Esophagus mucosa (tissue), 1 donor: ENCODE data around the gene PICK1. TPM values are rescaled to one million over a fixed set of nuclear protein-coding genes. Genes with fewer than 3 reads are reported as not detected.
A peak's percentile ranks its signal among the peaks of the same experiment; 100 is the strongest.
"Not testable (repeated sequence)": the region's sequence is repeated elsewhere in the genome, so short reads cannot be mapped to it uniquely, and the experiment has no call there.

Experiments
- ATAC-seq: fragments of 200-7000 bp; cut with Tn5 transposase; one replicate; pipeline ENCODE4 v1.9.1; 2020
- total RNA-seq: library from RNA; stranded (reverse); gene quantifications from one replicate; pipeline ENCODE4 v1.2.4, GENCODE V29; 2023
- donor health status: DM: yes; HTN: yes; CAD: no.

Gene PICK1
- total RNA-seq, 1 donor from 2014 or later: 22.6 TPM

DNA sequence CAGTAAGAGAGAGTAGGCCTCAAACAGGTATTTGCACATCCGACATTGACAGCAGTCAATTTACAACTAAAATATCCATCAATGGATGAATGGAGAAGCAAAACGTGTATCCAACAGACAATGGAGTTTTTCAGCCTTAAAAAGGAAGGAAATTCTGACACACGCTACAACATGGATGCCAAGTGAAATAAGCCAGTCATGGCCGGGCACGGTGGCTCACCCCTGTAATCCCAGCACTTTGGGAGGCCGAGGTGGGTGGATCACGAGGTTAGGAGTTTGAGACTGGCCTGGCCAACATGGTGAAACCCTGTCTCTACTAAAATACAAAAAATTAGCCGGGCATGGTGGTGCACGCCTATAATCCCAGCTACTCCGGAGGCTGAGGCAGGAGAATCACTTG lies 60.4 kb downstream of the PICK1 start:
- not testable (repeated sequence) for ATAC-seq

DNA sequence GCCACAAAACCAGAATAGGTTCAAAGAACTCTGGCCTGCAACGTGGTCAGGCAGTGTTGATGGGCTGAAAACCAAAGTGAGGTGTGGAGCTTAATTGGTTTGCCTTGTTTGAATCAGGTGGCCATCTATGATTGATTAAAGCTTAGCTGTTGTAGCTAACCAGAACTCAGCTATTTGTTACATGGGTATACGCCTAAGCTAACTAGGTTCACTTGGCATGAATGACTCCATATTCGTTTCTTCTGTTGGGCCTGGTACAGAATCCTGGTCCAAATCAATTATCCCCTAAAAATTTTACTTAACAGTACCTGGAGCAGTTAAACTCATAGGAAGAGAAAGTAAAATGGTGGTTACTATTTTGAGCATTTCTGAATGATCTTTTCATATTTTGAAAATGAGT lies 61.0 kb downstream of the PICK1 start:
- ATAC-seq: no peak

DNA sequence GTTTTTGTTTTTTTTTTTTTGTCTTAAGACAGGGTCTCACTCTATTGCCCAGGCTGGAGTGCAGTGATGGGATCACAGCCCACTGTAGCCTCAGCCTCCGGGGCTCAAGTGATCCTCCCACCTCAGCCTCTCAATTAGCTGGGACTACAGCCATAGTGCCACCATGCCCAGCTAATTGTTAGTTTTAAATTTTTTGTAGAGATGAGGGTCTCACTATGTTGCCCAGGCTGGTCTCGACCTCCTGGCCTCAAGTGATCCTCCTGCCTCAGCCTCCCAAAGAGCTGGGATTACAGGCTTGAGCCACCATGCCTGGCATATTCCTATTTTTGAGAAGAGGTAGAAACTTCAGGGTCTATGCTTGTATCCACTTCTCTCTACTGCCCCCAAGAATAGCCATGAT lies 61.5 kb downstream of the PICK1 start:
- not testable (repeated sequence) for ATAC-seq

DNA sequence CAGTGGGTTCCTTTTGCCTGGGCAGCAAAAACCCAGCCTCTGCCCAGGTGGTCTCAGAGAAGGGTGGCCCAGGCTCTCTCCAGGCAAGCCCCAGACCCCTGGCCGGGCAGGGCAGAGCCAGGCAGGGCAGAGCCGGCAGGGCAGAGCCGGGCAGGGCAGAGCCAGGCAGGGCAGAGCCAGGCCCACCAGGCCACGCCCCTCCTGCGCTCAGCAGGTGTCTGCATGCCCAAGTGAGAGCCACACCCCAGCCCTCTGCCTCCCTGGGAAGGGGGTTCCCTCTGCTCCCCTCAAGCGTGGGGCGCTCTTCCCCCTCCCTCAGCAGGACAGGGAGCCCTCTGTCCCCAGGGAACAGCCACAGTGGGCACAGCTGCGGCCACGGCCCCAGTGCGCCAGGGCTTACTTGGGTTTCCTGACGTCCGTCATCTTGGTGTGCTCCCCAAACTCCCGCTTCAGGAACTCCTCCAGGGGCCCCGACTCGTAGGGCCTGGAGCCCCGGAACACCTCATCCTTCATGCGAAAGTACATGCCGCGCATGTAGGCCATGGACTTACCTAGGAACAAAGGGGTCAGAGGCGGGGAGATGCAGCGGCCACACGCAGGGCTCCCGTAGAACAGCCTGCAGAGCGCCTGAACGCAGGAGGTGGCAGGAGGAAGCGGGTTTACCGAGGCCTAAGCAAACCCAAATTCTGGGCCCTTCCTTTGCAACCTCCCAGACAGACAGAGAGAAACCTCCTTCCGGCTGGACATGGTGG lies 63.3 kb downstream of the PICK1 start:
- peak; percentile 86 for ATAC-seq

DNA sequence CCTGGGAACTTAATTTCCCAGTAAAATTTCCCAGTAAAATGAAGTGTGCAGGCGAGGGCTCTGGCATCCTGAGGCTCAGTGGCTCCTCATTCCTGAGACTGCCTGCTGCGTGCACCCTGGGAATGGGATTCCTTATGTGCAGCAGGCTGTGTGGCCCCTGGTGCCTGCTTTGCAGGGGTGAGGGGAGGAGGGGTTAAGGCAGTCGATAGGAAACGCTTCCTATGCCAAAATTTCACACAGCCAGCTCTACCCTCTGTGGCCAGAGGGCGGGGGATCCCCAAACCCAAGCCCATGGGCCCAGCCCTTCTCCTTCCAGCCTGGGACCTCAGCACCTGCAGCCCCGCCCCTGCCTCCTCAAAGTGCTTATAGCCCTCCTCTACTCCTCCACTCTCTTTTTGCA lies 65.4 kb downstream of the PICK1 start:
- ATAC-seq: no peak

DNA sequence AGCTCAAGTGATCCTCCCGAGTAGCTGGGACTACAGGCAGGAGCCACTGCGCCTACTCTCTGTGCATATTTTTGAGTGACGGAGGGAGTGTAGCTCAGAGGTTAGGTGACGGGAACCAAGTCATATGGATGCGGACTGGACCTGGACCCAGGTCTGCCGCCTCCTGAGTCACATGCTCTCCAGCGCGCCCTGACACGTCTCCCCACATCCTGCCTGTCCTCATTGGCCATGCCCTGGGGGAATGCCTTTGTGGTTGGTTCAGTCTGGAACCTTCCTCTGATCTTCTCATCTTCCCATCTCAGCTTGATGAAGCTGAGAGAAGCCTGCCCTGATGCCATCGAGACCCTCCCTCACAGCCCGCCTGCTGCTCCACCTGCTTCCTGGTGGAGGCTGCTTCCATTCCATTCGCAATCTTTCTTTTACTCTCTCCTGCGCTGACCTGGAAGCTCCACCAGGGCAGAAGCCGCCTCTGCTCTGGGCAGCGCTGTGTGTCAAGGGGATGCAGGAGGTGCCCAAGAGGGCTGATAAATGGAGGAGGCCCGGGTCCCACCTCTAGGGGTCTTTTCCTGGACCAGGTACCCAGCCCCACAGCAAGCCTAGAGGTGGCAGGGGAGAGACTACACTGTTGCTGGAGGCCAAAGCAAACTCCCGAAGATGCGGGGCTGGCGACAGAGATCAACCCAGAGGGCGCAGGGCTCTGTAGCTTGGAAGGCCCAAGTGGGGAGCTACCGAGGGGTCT lies 67.2 kb downstream of the PICK1 start:
- peak; percentile 70 for ATAC-seq

DNA sequence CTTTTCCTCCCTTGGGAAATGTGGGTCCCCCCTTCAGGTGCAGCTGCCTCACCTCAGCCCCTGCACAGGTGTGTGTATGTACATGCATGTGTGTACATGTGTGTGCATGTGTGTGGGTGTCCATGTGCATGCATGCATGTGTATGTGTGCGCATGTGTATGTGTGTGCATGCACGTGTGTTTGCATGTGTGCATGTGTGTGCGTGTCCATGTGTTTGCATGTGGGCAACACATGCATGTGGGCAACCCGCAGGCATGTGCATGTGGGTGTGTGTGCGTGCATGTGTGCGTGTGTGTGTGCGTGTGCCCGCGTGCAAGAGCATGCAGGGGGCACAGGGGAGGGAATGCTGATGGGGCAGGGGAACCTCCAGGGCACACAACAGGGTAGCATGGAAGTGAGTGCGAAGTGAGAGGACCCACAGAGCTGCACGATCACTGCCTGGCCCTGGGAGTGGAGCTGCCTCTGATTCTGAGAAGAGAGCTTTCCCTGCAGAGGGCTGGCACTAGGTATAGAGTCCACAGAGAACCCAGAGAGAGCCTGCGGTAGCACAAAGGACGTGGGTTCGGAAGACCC lies 67.9 kb downstream of the PICK1 start:
- ATAC-seq: no peak

Other genes starting within 250 kb of the PICK1 start
- 21.7 TPM for gene GCAT, start 249.5 kb upstream of the PICK1 start, total RNA-seq
- gene GALR3, start 234.0 kb upstream of the PICK1 start, total RNA-seq: 0.32 TPM
- gene ANKRD54, start 213.1 kb upstream of the PICK1 start, total RNA-seq: 14.2 TPM
- 358 TPM for gene EIF3L, start 208.0 kb upstream of the PICK1 start, total RNA-seq
- 105 TPM for gene MICALL1, start 151.1 kb upstream of the PICK1 start, total RNA-seq
- gene C22orf23, start 103.8 kb upstream of the PICK1 start, total RNA-seq: not detected
- gene POLR2F, start 103.7 kb upstream of the PICK1 start, total RNA-seq: 67.8 TPM
- gene SOX10, start 72.8 kb upstream of the PICK1 start, total RNA-seq: 0.44 TPM
- 0.24 TPM for gene SLC16A8, start 26.8 kb downstream of the PICK1 start, total RNA-seq
- gene BAIAP2L2, start 53.3 kb downstream of the PICK1 start, total RNA-seq: 4.5 TPM
- gene PLA2G6, start 124.4 kb downstream of the PICK1 start, total RNA-seq: 12.8 TPM
- gene MAFF, start 144.6 kb downstream of the PICK1 start, total RNA-seq: 35.6 TPM
- 22.6 TPM for gene TMEM184B, start 215.6 kb downstream of the PICK1 start, total RNA-seq